Measurements from ENCODE around the gene CPSF4L.

- TF ChIP-seq TAF1 (IDR thresholded peaks at IDR 0.05; ENCODE audit: borderline replicate concordance, low read depth, low read length) (no peak), MXI1 (IDR thresholded peaks at IDR 0.05; ENCODE audit: low read depth, low read length) (no peak), FOSL2 (IDR thresholded peaks at IDR 0.05; ENCODE audit: borderline replicate concordance, low read depth) (no peak), POLR2AphosphoS5 (IDR thresholded peaks at IDR 0.05; ENCODE audit: low read depth, low read length) (no peak), GATA2 (CRISPR knock-in tag; IDR thresholded peaks at IDR 0.05) (no peak), EP300 (IDR thresholded peaks at IDR 0.05; ENCODE audit: borderline replicate concordance in 1 of 2, low read depth in 1 of 2, low read length in 1 of 2) (no peak), RCOR1 (IDR thresholded peaks at IDR 0.05; ENCODE audit: low read length) (no peak), EZH2phosphoT487 (IDR thresholded peaks at IDR 0.05; ENCODE audit: borderline replicate concordance, low read depth) (no peak), RAD21 (IDR thresholded peaks at IDR 0.05; ENCODE audit: low read length) (no peak), USF1 (IDR thresholded peaks at IDR 0.05; ENCODE audit: borderline replicate concordance, low read depth) (no peak)
- TF ChIP-seq, protein P1, sequence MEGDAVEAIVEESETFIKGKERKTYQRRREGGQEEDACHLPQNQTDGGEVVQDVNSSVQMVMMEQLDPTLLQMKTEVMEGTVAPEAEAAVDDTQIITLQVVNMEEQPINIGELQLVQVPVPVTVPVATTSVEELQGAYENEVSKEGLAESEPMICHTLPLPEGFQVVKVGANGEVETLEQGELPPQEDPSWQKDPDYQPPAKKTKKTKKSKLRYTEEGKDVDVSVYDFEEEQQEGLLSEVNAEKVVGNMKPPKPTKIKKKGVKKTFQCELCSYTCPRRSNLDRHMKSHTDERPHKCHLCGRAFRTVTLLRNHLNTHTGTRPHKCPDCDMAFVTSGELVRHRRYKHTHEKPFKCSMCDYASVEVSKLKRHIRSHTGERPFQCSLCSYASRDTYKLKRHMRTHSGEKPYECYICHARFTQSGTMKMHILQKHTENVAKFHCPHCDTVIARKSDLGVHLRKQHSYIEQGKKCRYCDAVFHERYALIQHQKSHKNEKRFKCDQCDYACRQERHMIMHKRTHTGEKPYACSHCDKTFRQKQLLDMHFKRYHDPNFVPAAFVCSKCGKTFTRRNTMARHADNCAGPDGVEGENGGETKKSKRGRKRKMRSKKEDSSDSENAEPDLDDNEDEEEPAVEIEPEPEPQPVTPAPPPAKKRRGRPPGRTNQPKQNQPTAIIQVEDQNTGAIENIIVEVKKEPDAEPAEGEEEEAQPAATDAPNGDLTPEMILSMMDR (IDR thresholded peaks at IDR 0.05), result no peak
- TF ChIP-seq, protein P2, sequence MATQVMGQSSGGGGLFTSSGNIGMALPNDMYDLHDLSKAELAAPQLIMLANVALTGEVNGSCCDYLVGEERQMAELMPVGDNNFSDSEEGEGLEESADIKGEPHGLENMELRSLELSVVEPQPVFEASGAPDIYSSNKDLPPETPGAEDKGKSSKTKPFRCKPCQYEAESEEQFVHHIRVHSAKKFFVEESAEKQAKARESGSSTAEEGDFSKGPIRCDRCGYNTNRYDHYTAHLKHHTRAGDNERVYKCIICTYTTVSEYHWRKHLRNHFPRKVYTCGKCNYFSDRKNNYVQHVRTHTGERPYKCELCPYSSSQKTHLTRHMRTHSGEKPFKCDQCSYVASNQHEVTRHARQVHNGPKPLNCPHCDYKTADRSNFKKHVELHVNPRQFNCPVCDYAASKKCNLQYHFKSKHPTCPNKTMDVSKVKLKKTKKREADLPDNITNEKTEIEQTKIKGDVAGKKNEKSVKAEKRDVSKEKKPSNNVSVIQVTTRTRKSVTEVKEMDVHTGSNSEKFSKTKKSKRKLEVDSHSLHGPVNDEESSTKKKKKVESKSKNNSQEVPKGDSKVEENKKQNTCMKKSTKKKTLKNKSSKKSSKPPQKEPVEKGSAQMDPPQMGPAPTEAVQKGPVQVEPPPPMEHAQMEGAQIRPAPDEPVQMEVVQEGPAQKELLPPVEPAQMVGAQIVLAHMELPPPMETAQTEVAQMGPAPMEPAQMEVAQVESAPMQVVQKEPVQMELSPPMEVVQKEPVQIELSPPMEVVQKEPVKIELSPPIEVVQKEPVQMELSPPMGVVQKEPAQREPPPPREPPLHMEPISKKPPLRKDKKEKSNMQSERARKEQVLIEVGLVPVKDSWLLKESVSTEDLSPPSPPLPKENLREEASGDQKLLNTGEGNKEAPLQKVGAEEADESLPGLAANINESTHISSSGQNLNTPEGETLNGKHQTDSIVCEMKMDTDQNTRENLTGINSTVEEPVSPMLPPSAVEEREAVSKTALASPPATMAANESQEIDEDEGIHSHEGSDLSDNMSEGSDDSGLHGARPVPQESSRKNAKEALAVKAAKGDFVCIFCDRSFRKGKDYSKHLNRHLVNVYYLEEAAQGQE (IDR thresholded peaks at IDR 0.05; ENCODE audit: low read depth, low read length), result no peak
- TF ChIP-seq, protein P3, sequence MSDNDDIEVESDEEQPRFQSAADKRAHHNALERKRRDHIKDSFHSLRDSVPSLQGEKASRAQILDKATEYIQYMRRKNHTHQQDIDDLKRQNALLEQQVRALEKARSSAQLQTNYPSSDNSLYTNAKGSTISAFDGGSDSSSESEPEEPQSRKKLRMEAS (IDR thresholded peaks at IDR 0.05; ENCODE audit: low read depth), result no peak
Observed at GRCh38 chr17:73300392-73300791, 38.7 kb upstream of the CPSF4L start.
